HG03097 (cell line): Measurements from ENCODE around the gene BTBD2.

Source experiments
- ATAC-seq: cut with Tn5 transposase; IDR thresholded peaks from one replicate; pipeline ENCODE4 v1.9.1; 2021; ENCODE audit not compliant: unreplicated experiment, low FRiP score

Gene BTBD2

GRCh38 chr19:1968279-1969175, 47.0 kb downstream of the BTBD2 start:
- no peak for ATAC-seq

DNA sequence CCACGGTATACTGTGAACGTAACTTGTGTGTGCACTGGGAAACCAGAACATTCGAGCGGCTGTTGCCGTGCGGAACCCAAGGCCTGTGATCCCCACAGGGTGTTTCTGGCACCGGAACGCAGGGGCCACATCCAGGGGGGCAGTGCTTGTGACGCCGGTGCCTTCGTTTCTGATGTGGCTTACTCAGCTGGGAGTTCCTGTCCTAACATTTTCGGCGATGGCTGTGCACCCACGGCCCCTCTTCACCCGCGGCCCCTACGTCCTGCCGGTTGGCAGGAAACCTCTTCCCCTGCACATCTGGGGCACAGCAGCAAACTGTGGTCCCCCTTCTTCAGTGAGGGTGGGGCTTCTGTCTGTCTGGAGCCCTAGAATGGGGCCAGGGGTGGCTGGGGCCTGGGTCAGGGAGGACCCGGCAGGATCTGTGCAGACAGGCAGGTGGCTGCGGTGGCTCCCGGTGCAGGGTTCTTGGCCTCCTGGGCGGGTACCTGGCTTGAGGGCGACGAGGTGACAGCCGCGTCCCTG, 48.4 kb downstream of the BTBD2 start:
- ATAC-seq: no peak

- ATAC-seq: no peak
Measured at GRCh38 chr19:1962674-1963073, 52.8 kb downstream of the BTBD2 start.

- no peak for ATAC-seq
Measured at GRCh38 chr19:1961000-1961883, 54.3 kb downstream of the BTBD2 start.

DNA sequence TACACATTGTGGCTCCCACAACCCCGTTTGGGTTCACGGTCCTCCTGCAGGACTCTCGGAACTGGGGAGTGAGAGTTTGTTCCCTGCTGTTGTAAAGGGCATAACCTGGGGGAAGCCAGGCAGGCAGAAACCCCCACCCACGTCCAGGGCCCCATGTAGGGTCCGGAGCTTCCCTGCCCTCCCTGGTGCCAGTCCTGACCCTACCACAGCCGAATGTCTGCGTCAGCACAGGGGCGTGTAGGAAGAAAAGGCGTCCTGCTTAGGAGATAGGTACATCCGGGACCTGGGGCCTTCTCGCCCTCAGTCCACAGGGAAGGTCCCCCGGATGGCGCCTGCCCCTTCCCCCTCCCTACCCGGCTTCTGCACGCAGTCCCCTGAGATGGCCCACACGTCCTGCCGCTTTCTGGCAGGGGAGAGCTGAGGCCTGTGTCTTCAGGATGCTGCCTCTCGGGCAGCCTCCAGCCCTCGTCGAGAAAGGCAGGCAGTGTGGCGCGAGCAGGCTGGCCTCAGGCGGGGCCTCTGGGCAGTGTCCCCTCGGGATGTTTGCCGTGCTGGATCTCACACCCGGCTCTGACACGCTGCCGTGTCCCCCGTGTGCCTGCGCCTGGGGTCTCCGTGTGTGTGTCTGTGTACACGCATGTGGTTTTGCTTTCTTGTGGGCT, 55.5 kb downstream of the BTBD2 start:
- no peak for ATAC-seq

DNA sequence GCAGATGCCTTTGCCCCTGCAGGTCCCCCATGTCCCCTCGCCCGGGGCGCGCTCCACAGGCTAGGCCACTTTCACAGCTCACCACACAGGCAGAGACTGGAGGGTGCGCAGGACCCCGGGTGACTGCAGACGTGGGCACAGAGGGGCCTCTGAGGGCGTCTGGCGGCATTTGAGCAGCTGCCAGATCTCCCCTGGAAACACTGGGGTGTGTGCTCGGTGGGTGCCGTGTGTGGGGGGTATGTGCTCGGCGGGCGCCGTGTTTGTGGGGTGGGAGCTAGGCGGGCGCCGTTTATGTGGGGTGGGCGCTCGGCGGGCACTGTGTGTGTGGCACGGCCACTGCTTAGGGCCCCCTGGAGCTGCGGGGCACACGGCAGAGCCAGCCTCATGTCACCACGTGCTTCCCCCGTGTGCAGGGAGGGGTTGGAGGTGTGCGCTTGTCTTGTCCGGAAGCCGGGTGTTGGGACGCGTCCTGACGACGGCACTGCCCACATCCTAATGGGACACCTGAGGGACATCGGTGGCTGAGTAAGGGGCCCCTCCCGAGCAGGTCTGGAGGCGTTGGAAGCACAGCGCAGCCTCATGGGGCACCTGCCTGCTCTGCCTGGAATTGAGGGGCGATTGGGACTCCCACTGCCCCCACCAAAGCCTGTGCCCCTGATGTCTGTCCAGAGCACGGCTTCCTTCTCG, 57.8 kb downstream of the BTBD2 start:
- no peak for ATAC-seq

DNA sequence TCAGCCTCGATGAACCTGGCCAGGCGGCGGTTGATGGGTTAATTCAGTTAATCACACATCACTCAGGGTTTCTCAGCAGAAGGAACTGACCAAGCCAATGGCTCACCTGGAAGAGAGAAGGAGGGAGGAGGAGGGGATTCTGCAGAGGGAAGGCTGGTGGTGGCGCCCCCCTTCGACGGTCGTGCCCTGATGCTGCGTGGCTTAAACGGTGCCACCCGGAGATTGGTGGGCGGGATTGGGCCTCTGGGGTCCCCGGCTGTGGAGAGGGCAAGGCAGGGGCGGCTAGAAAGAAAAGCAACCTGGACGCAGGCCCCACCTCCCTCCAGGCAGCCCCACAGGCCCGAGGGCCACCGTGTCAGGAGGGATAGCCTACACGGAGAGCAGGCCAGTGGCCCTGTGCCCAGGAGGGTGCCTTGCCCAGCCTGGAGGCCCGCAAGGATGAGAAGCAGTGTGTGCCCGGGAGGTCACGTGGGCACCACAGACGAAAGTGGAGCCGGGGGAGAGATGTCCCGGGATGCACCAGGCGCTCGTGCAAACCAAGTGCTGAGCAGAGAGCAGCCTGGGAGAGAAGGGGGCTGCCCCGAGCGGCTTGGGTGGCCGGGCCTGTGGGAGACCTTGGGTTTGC, 58.5 kb downstream of the BTBD2 start:
- ATAC-seq: no peak

GRCh38 chr19:1956122-1956494, 59.4 kb downstream of the BTBD2 start:
- no peak for ATAC-seq

DNA sequence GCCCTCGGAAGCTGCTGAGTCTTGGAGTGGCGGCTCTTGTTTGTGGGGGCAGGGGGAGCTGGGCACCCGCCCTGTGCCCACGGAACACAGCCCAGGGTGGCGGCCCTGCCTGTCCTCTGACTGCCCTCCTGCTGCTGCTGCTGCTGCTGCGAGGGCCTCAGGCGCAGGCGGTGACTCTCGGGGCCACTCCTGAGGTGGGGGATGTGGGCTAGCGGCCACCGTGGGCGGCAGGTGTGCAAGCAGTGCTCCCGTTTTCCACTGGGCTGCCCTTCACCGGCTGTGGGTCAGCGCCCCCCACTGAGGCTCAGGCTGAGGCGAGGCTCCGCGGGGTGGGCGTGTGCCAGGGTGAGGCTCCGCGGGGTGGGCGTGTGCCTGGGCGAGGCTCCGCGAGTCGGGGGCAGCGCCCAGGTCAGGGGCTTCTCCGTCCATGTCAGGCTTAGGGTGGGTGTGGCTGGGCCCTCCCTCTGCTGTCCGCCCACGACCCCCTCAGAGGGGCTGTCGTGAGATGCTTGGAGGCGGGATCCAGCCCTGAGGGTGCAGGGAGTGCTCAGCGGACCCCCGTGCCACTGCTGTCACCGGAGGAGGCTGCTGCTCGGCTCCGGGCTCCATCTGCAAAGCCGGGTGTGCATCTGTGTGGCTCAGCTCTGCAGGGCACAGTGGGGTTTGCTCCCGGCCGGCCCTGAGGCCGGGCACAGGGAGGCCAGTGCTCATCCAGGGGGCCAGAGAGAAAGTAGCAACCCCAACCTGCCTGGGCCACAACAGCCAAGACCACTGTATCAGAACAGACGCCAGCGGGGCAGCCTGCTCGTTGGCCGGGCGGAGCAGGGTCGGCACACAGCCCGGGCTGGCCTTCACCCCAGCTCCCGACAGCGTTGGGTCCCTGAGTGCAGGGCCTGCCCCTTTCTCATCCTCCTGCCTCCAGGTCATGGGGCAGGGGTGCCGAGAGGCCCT, 60.1 kb downstream of the BTBD2 start:
- ATAC-seq: no peak

DNA sequence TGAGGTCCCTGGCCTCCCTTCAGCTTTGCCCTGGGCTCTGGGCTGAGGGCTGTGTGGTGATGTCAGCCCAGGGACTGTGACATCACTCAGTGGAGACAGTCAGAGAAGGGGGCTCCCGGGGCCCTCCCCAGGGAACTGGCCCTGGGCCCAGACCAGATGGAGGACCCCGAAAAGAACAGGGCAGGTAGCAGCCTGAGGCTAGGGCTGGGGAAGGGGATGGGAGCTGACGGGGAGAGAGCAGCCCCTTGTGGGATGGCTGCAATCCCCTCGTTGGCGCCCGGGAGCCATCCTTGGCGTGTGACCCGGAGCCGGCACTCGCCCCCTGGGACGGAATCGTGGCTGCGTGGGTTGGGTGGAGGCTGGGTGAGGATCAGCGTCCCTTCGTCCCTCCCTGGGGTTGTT, 61.0 kb downstream of the BTBD2 start:
- ATAC-seq: no peak

GRCh38 chr19:1953441-1954094, 61.9 kb downstream of the BTBD2 start:
- ATAC-seq: no peak

GRCh38 chr19:1953037-1953436, 62.5 kb downstream of the BTBD2 start:
- no peak for ATAC-seq

DNA sequence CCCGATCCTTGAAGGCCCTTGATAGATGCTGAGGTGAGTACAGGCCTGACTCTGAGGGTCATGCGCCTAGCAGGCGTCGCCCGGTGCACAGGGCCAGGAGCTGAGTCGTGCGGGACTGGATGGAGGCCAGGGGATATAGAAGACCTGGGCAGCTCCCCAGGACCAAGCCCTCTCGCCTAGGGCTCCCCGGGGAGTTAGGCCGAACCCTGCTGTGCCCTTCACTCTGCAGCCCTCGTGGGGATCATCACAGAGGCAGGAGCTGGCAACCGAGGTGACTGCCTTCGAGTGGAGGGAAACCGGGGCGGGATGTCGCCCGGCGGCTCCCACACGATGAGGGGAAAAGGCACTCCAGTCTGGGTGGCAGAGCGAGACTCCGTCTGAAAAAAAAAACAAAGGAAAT, 62.9 kb downstream of the BTBD2 start:
- no peak for ATAC-seq

GRCh38 chr19:1950640-1951039, 64.9 kb downstream of the BTBD2 start:
- ATAC-seq: no peak

DNA sequence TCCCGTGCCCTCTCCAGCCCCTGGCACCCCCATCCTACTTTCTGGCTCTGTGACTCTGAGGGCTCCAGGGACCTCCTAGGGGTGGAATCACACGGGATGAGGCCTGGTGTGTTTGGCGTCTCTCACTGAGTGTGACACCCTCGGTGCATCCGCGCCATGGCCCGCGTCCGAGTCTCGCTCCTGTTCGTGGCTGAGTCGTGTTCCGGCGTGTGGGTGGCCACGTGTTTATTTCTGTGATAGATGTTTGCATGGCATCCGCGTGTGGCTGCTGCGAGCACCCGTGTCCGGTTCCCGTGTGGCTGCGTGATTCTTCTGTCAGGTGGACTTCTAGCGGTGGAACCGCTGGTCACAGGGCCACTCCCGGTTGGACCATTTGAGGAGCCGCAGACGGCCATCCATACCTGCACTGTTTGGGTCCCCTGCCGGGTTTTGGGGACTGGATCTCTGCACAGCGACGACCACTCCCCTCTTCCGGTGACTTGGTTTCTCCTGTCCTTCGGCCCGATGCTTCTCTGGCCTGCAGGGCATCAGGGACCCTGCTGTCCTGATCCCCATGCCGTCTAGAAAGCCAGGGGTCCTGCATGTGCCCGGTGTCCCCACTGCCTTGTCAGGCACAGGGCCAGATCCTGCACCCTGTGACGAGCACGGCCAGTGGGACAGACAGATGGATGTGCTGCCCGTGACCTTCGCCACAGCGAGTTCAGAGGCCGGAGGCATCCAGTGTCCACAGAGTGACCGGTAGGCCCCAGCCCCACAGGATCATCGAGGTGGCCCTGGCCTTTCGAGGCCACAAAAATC, 66.0 kb downstream of the BTBD2 start:
- ATAC-seq: no peak

DNA sequence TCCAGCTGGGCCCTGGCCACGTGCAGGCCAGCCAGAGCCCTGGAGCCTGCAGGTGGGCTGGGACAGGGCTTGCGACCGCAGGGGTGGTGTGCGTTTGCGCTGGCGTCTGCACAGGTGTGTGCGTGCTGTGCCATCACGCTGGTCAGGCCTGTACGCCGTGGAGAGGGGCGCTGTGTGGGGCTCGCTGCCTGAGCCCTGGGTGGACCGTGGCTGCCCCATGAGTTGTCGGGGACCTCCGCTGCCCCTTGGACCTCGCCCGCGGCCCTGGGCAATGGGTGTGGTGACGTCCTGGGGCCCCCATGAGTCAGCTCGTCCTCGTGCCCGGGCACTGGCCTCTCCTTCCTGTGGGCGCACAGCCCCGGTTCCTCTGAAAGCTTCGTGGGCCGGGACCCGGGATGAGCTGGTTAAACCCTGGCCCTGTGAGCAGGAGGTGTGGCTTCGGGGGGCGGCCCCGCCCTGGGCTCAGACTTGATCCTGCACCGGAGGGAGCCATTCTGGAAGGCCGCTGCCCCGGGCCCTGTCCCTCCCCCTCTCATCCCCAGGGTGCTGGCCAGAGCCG, 67.8 kb downstream of the BTBD2 start:
- no peak for ATAC-seq

GRCh38 chr19:1945899-1946298, 69.6 kb downstream of the BTBD2 start:
- ATAC-seq: no peak
